22Rv1 (cell line): ENCODE data around the gene ADAMTS2.

Experiments used
- CTCF ChIP-seq: fragments of 450-650 bp; IDR thresholded peaks from 2 replicates; pipeline ENCODE4 v1.5.1; 2017; ENCODE audit warnings: mild to moderate bottlenecking
- ZFX ChIP-seq: fragments of 450-650 bp; IDR thresholded peaks from 2 replicates; pipeline ENCODE4 v1.6.1; 2017; ENCODE audit warnings: antibody characterized with exemption, borderline replicate concordance

GRCh38 chr5:179369530-179369884, 24.2 kb upstream of the ADAMTS2 start:
- TF ChIP-seq CTCF (no peak), ZFX (no peak)
